ENCODE data around the gene ZNHIT2. TPM values are rescaled to one million over a fixed set of nuclear protein-coding genes. Genes with fewer than 3 reads are reported as not detected.

The ZNHIT2 gene
- total RNA-seq, 4 donors from 2014 or later, result 9.6 to 40.8 (median 12.2) TPM

DNA sequence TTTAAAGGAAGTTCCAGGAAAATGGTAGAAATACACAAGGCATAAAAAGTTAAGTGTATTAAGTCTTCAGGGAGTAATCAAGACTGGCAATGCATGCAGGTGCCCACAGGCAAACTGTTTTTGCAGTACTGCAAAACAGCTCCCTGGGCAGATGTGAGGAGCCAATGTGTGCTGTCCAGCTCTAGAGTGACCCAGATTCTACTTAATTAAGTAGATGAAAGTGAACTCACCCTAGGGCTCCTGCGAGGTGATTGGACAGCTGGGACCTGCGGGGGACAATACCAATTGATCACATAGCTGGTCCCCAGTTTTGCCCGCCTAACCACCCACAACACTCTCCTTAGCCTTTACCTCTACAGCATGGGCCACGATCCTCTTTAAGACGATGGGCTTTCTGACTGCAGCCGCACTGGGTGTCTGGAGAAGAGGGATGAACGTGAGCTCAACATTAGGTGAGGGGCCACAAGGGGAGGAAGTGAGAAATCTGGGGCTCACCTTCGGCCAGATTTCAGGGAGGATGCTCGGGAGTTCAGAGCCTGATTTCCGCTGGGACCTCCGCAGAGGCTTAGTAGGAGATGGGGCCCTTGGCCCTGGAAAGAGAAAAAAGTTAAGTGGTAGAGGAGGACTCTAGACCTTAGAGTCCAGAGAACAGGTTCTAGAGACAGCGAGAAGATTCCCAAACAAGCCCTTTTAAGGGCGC, 34.2 kb downstream of the ZNHIT2 start:
- Histone ChIP-seq H3K9me3 (no peaks in the 10 kb centered on the region), H3K27ac (peak overlapping the region; percentile 90 to 96 (median 94)), H3K27me3 (no peaks in the 10 kb centered on the region), H3K4me1 (peaks cover 11 to 22% (median 16%) of the 10 kb centered on the region in 4 donors), H3K36me3 (peaks cover 0 to 12% (median 0%) of the 10 kb centered on the region in 4 donors), H3K4me3 (peak overlapping the region; percentile 50 to 91 (median 66))
- 2 to 3% methylated on average over 8 to 13 of the region's 13 CpGs for WGBS, 2 donors (ENCODE audit: low coverage in 1 of 2)
- intact Hi-C loops (cut with DNase I; ENCODE audit: low total_unique reads) (no loop called here), in situ Hi-C loops (cut with MboI; ENCODE audit: low pct_ligation_motif_present in 1 of 4, low pct_unique_long_range_greater_than_20kb in 1 of 4, low sequenced_read_pairs in 3 of 4) (no loop called here)
- TF ChIP-seq POLR2AphosphoS5 (IDR thresholded peaks at IDR 0.05), result no peak
- TF ChIP-seq, protein P1, sequence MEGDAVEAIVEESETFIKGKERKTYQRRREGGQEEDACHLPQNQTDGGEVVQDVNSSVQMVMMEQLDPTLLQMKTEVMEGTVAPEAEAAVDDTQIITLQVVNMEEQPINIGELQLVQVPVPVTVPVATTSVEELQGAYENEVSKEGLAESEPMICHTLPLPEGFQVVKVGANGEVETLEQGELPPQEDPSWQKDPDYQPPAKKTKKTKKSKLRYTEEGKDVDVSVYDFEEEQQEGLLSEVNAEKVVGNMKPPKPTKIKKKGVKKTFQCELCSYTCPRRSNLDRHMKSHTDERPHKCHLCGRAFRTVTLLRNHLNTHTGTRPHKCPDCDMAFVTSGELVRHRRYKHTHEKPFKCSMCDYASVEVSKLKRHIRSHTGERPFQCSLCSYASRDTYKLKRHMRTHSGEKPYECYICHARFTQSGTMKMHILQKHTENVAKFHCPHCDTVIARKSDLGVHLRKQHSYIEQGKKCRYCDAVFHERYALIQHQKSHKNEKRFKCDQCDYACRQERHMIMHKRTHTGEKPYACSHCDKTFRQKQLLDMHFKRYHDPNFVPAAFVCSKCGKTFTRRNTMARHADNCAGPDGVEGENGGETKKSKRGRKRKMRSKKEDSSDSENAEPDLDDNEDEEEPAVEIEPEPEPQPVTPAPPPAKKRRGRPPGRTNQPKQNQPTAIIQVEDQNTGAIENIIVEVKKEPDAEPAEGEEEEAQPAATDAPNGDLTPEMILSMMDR (IDR thresholded peaks at IDR 0.05), result no peak
- no peak for TF ChIP-seq EP300 (IDR thresholded peaks at IDR 0.05; ENCODE audit: low read depth)
- TF ChIP-seq POLR2A (IDR thresholded peaks at IDR 0.05), result no peak
- DNase-seq, result no peak

DNA sequence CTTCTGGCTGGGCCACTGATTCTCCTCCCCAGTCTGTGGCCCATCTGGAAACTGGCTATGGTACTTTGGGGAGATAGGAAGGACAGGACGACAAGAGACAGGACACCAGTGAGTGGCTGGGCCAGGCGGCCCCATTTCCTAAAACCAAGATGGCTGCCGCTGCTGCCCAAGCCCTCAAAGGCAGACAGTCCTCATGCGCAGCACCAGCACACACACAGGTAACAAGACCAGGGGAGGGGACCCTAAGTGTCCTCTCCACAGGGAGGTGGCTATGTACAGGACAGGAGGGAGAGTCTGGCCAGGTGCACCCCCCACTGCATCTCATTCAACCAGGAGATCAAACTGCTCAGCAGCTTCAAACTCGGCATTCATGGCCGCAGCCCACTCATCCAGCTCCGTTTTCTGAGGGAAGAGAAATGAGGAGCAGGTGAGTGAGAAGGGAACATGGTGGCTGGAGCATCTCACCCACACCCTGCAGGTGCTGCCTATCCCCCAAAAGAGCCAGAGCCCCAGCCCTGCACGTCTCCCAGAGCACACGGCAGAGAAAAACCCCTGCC, 38.6 kb downstream of the ZNHIT2 start:
- DNase-seq, result no peak
- H3K9me3 ChIP-seq, result no peaks in the 10 kb centered on the region
- TF ChIP-seq POLR2A (IDR thresholded peaks at IDR 0.05) (no peak), POLR2AphosphoS5 (IDR thresholded peaks at IDR 0.05) (no peak), EP300 (IDR thresholded peaks at IDR 0.05; ENCODE audit: low read depth) (no peak)
- TF ChIP-seq, protein P1 (IDR thresholded peaks at IDR 0.05), result no peak
- H3K4me3 ChIP-seq, result no peak overlapping the region
- intact Hi-C loops (cut with DNase I; ENCODE audit: low total_unique reads) (no loop called here), in situ Hi-C loops (cut with MboI; ENCODE audit: low pct_ligation_motif_present in 1 of 4, low pct_unique_long_range_greater_than_20kb in 1 of 4, low sequenced_read_pairs in 3 of 4) (no loop called here)
- no peaks in the 10 kb centered on the region for H3K27me3 ChIP-seq
- H3K27ac ChIP-seq, result peak overlapping the region in 2 of 4 donors; percentile 4 to 38
- peaks cover 5 to 14% (median 10%) of the 10 kb centered on the region in 4 donors for H3K4me1 ChIP-seq
- 80% methylated on average over 6 of the region's 9 CpGs; no CpG with 5 or more reads in 1 of the 2 donors for WGBS, 2 donors (ENCODE audit: low coverage in 1 of 2)
- H3K36me3 ChIP-seq, result no peaks in the 10 kb centered on the region

DNA sequence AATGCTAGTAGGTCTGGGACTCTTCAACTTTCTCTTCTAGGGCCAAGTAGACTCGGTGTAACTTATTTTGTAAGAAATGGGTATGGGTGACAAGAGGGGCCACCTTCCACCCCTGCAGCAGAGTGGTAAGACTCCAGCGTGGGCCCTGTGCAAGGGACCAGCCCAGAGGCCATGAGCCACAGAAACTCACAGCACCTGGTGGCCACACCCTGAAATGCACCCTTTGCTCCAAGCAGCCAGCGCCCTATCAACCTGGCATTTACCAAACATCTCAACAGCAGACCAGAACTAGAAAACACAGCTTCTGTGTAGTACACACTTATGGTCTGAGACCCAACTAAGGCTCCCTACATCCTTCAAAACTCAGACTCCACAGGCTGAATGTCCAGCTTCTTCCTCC, 39.4 kb downstream of the ZNHIT2 start:
- TF ChIP-seq, protein P1 (IDR thresholded peaks at IDR 0.05), result peak; percentile 59 to 90 (median 77)
- TF ChIP-seq EP300 (IDR thresholded peaks at IDR 0.05; ENCODE audit: low read depth), result no peak
- no peak for TF ChIP-seq POLR2AphosphoS5 (IDR thresholded peaks at IDR 0.05)
- no peak for TF ChIP-seq POLR2A (IDR thresholded peaks at IDR 0.05)
- 37% methylated on average over 3 of the region's 3 CpGs; no CpG with 5 or more reads in 1 of the 2 donors for WGBS, 2 donors (ENCODE audit: low coverage in 1 of 2)
- Histone ChIP-seq H3K27ac (peak overlapping the region in 3 of 4 donors; percentile 4 to 38 (median 23)), H3K36me3 (no peaks in the 10 kb centered on the region), H3K4me1 (peaks cover 0 to 7% (median 4%) of the 10 kb centered on the region in 4 donors), H3K27me3 (no peaks in the 10 kb centered on the region), H3K4me3 (no peak overlapping the region), H3K9me3 (no peaks in the 10 kb centered on the region)
- intact Hi-C loops (cut with DNase I; ENCODE audit: low total_unique reads) (no loop called here), in situ Hi-C loops (cut with MboI; ENCODE audit: low pct_ligation_motif_present in 1 of 4, low pct_unique_long_range_greater_than_20kb in 1 of 4, low sequenced_read_pairs in 3 of 4) (no loop called here)
- peak; percentile 86 for DNase-seq

DNA sequence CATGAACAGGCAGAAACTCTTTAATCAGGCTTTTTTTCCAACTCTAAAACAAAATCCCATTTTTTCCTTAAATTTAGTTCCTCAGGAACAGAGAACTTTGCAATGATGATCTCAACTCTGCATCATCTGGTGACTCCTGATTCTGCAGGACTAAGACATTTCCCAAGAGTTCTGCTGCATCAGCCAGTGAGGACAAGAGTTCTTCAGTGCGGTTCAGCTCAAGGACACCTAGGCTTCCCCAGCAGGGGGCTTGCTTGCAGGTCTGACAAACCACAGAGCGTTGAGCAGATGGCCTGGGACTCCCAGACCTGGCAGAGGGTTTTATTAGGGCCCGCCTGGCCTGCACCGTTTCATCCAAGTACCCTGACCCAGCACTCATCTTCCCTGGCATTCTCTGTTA, 40.0 kb downstream of the ZNHIT2 start:
- in situ Hi-C loops (cut with MboI; ENCODE audit: low pct_ligation_motif_present in 1 of 4, low pct_unique_long_range_greater_than_20kb in 1 of 4, low sequenced_read_pairs in 3 of 4), result no loop called here
- Histone ChIP-seq H3K9me3 (no peaks in the 10 kb centered on the region), H3K4me3 (no peak overlapping the region), H3K27ac (peak overlapping the region in 1 of 4 donors; percentile 23), H3K4me1 (peaks cover 0 to 6% (median 3%) of the 10 kb centered on the region in 4 donors), H3K36me3 (no peaks in the 10 kb centered on the region), H3K27me3 (no peaks in the 10 kb centered on the region)
- TF ChIP-seq POLR2A (IDR thresholded peaks at IDR 0.05) (no peak), POLR2AphosphoS5 (IDR thresholded peaks at IDR 0.05) (no peak), EP300 (IDR thresholded peaks at IDR 0.05; ENCODE audit: low read depth) (no peak)
- TF ChIP-seq, protein P1 (IDR thresholded peaks at IDR 0.05), result no peak
- intact Hi-C loops (cut with DNase I; ENCODE audit: low total_unique reads), result no loop called here
- no peak for DNase-seq
- 85 to 86% methylated on average over 1 to 4 of the region's 4 CpGs for WGBS, 2 donors (ENCODE audit: low coverage in 1 of 2)
